A673 (cell line): ENCODE data around the gene GMEB2. TPM values are rescaled to one million over a fixed set of nuclear protein-coding genes. Genes with fewer than 3 reads are reported as not detected.
A peak's percentile ranks its signal among the peaks of the same experiment; 100 is the strongest.

Experiments
- BruUV-seq: library from RNA; stranded (reverse); fragments of 400-500 nt; replicated peaks from 2 replicates; lab custom pipeline; 2021; lab: Mats Ljungman, UMichigan
- CTCF ChIA-PET: fragments of 300-600 bp; sonication (Branson Sonifier 250); formaldehyde crosslinking; loops from one replicate; lab custom pipeline; 2022; ENCODE audit warnings: antibody characterized with exemption; lab: Charles Lee
- POLR2A ChIA-PET: fragments of 300-600 bp; sonication (Branson Sonifier 250); formaldehyde crosslinking; loops from one replicate; lab custom pipeline; 2022; ENCODE audit warnings: antibody characterized with exemption; ENCODE audit not compliant: low non-redundant PET; lab: Charles Lee
- DNase-seq: peaks from one replicate; pipeline ENCODE4 v3.0.0-alpha.2; 2015; ENCODE audit warnings: low spot score
- H3K27ac ChIP-seq: fragments of 200-600 bp; sonication (generic); 2 replicates; pipeline ENCODE4 v1.5.1; 2016; ENCODE audit warnings: mixed run types, low read depth, mild to moderate bottlenecking, mixed read lengths, antibody characterized with exemption, low read length; ENCODE audit not compliant: poor library complexity, severe bottlenecking
- H3K27me3 ChIP-seq: fragments of 200-600 bp; sonication (generic); replicated peaks from 2 replicates; pipeline ENCODE4 v1.6.1; 2017; ENCODE audit warnings: mixed run types, low read depth, mild to moderate bottlenecking, mixed read lengths, antibody characterized with exemption, low read length; ENCODE audit not compliant: insufficient read depth, poor library complexity
- H3K36me3 ChIP-seq: fragments of 200-600 bp; sonication (generic); 2 replicates; pipeline ENCODE4 v1.6.1; 2016; ENCODE audit warnings: mixed run types, mild to moderate bottlenecking, mixed read lengths, antibody characterized with exemption, low read length; ENCODE audit not compliant: insufficient read depth, poor library complexity, severe bottlenecking
- H3K4me1 ChIP-seq: fragments of 200-600 bp; sonication (generic); 2 replicates; pipeline ENCODE4 v1.6.1; 2017; ENCODE audit warnings: mixed run types, mild to moderate bottlenecking, mixed read lengths, antibody characterized with exemption, low read length; ENCODE audit not compliant: insufficient read depth, poor library complexity, severe bottlenecking
- H3K4me3 ChIP-seq: fragments of 200-600 bp; sonication (generic); 2 replicates; pipeline ENCODE4 v1.5.1; 2016; ENCODE audit warnings: low read depth, mixed run types, mild to moderate bottlenecking, mixed read lengths, low read length; ENCODE audit not compliant: poor library complexity, severe bottlenecking
- H3K9me3 ChIP-seq: fragments of 200-600 bp; sonication (generic); 2 replicates; pipeline ENCODE4 v1.6.1; 2016; ENCODE audit warnings: mixed run types, low read depth, mild to moderate bottlenecking, mixed read lengths, antibody characterized with exemption, low read length; ENCODE audit not compliant: poor library complexity, severe bottlenecking
- EZH2 ChIP-seq: fragments of 200-600 bp; sonication (generic); IDR thresholded peaks from 2 replicates; pipeline ENCODE4 v1.6.1; 2017; ENCODE audit warnings: borderline replicate concordance, low read depth, mild to moderate bottlenecking, mixed read lengths, antibody characterized with exemption, low read length; ENCODE audit not compliant: poor library complexity, severe bottlenecking
- intact Hi-C: fragments of 100-400 bp; cut with micrococcal nuclease; formaldehyde crosslinking; loops from one replicate; pipeline ENCODE4 v1.10.0; 2022; ENCODE audit not compliant: unreplicated experiment
- total RNA-seq: library from RNA; stranded (reverse); gene quantifications from 2 replicates; pipeline ENCODE4 v1.2.3, GENCODE V29; 2021
- TF ChIP-seq, protein P1 (sequence below): fragments of 300-800, 200-600 bp; sonication (generic); conservative IDR thresholded peaks from 2 replicates; pipeline ENCODE4 v1.5.1; 2017; ENCODE audit warnings: low read depth, mild to moderate bottlenecking, antibody characterized with exemption, low read length, moderate library complexity, mixed read lengths

The GMEB2 gene
- total RNA-seq, 1 experiment from 2014 or later = 12.8 TPM

DNA sequence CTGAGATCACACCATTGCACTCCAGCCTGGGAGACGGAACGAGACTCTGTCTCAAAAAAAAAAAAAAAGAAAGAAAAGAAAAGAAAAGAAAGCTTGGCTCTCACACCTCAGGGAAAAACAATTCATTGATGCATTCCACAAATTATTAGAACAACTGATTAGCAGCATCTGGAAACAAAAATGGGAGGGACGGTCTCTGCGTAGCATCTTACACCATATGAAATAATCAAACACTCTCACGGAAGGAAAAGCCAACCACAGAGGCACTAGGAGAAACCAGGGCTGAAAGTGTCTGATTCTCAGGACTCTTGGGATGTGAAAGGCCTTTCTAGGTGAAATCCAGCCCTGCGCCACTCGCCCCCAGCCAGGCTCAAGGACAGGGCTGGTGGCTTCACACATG, 50.6 kb downstream of the GMEB2 start:
- Histone ChIP-seq H3K4me3 (no peak overlapping the region), H3K36me3 (no peaks in the 10 kb centered on the region), H3K27ac (no peak overlapping the region), H3K4me1 (peaks cover 5% of the 10 kb centered on the region), H3K9me3 (no peaks in the 10 kb centered on the region), H3K27me3 (no peaks in the 10 kb centered on the region)
- ChIA-PET POLR2A (no interaction called here), CTCF (interaction anchor here (0.6 kb wide), 1 partner anchor 51 kb away, joined by 6 read pairs; the partner anchor contains the start of gene GMEB2)
- intact Hi-C loops = no loop called here
- TF ChIP-seq EZH2 = no peak
- TF ChIP-seq, protein P1, sequence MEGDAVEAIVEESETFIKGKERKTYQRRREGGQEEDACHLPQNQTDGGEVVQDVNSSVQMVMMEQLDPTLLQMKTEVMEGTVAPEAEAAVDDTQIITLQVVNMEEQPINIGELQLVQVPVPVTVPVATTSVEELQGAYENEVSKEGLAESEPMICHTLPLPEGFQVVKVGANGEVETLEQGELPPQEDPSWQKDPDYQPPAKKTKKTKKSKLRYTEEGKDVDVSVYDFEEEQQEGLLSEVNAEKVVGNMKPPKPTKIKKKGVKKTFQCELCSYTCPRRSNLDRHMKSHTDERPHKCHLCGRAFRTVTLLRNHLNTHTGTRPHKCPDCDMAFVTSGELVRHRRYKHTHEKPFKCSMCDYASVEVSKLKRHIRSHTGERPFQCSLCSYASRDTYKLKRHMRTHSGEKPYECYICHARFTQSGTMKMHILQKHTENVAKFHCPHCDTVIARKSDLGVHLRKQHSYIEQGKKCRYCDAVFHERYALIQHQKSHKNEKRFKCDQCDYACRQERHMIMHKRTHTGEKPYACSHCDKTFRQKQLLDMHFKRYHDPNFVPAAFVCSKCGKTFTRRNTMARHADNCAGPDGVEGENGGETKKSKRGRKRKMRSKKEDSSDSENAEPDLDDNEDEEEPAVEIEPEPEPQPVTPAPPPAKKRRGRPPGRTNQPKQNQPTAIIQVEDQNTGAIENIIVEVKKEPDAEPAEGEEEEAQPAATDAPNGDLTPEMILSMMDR = no peak
- BruUV-seq = no TSS peak
- DNase-seq = no peak

DNA sequence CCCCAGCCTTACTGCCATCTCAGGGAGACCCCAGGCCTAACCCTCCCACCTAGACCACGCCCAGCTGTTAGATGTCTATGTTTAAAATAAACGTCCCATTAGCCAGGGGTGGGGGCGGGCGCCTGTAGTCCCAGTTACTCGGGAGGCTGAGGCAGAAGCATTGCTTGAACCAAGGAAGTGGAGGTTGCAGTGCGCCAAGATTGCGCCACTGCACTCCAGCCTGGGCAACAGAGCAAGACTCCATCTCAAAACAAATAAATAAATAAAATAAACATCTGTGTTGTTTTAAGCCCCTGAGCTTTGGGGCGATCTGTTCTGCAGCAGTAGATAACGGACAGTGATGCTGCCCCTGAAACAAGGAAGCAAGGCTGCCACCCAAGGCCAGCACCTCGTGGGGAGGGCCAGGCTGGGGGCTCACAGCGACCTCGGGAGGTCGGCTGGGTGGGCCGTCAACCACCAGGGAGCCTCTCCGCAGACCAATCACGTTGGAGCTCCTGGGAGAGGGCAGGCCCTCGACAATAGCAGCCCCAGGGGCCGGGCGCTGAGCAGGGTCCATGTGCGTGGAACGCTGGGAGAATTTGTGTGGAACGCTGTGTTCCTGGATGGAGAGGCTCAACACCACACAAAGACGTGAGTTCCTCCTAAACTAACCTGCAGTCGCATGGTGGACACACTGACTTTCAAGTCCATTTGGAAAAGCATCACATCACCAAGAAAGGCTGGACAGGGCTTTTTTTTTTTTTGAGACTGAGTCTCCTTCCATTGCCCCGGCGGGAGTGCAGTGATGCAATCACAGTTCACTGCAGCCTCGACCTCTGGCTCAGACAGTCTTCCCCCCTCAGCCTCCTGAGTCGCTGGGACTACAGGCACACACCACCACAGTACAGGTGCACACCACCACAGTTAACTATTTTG, 51.8 kb downstream of the GMEB2 start:
- Histone ChIP-seq H3K36me3 (no peaks in the 10 kb centered on the region), H3K4me3 (no peak overlapping the region), H3K27me3 (no peaks in the 10 kb centered on the region), H3K9me3 (no peaks in the 10 kb centered on the region), H3K27ac (peak overlapping the region; percentile 70), H3K4me1 (peaks cover 5% of the 10 kb centered on the region)
- TF ChIP-seq, protein P1 = no peak
- no TSS peak for BruUV-seq
- DNase-seq = no peak
- intact Hi-C loops = no loop called here
- ChIA-PET POLR2A (no interaction called here), CTCF (no interaction called here)

DNA sequence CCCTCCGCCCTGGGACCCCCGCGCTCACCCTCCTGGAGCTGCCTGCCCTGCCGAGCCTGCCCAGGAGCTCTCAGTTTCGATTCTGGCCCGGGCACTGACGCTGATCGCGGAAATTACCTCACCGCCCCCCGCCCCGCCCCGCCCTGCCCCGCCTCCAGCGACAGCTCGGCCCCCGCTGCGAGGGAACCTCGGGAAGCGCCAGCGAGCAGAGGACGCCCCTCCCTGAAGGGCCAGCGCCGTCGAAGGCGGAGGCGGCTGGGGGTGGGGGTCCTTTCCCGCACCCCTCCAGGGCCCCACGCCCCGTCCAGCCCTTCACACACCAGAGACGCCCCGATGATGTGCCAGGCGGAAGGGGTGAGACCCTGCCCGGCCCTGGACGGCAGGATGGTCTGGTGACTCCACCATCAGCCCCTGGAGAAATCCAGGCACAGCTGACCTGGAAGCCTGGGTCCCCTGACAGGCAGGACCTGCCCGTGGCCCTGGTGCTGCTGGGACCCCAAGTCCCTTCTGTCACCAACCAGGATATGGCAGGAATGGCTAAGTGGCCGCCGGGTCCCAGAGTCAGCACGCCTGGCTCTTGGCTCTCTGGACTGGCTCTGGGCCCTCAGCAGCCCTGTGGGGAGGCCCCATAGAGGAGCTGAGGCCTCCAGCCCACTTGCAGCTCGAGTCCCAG, 52.6 kb downstream of the GMEB2 start, which contains the start of gene HELZ2:
Gene HELZ2 (minus strand): TSS at position 84 of the 673 bp plus-strand sequence. CDS start 1,854 bp downstream, outside the sequence.
- Histone ChIP-seq H3K27ac (peak within 1 kb of the TSS; percentile 70), H3K4me1 (peaks cover 5% of the 10 kb centered on the region), H3K4me3 (peak within 1 kb of the TSS; percentile 68), H3K27me3 (no peaks in the 10 kb centered on the region), H3K9me3 (no peaks in the 10 kb centered on the region), H3K36me3 (no peaks in the 10 kb centered on the region)
- CTCF ChIA-PET = interaction anchor here (1.0 kb wide), 1 partner anchor 36 kb away, joined by 3 read pairs; no protein-coding TSS in a partner anchor
- no TSS peak for BruUV-seq
- POLR2A ChIA-PET = interaction anchor here (0.5 to 0.7 kb wide), 3 partner anchors 33 to 122 kb away, joined by 3 to 4 read pairs (median 3); partner anchors contain the start of gene TNFRSF6B
- intact Hi-C loops = no loop called here
- peak; percentile 84 for DNase-seq
- TF ChIP-seq EZH2 = no peak
- TF ChIP-seq, protein P1 = no peak
